Measurements from ENCODE around the gene IL21R.
"Not testable (repeated sequence)": the region's sequence is repeated elsewhere in the genome, so short reads cannot be mapped to it uniquely, and the experiment has no call there.

Gene IL21R

GRCh38 chr16:27406511-27407128 lies 4.6 kb downstream of the IL21R start:
- H3K4me3 ChIP-seq (replicated peaks in 1 of 2; ENCODE audit: low read depth in 2 of 2, low read length in 2 of 2): no peak overlapping the region
- no peak for TF ChIP-seq CTCF (IDR thresholded peaks at IDR 0.05; ENCODE audit: low read depth, low read length)
- no peak for DNase-seq (ENCODE audit: low read depth in 2 of 2)

GRCh38 chr16:27407133-27407532 lies 5.2 kb downstream of the IL21R start:
- TF ChIP-seq CTCF (IDR thresholded peaks at IDR 0.05; ENCODE audit: low read depth, low read length): no peak
- DNase-seq (ENCODE audit: low read depth in 2 of 2): no peak
- H3K4me3 ChIP-seq (replicated peaks in 1 of 2; ENCODE audit: low read depth in 2 of 2, low read length in 2 of 2): no peak overlapping the region

DNA sequence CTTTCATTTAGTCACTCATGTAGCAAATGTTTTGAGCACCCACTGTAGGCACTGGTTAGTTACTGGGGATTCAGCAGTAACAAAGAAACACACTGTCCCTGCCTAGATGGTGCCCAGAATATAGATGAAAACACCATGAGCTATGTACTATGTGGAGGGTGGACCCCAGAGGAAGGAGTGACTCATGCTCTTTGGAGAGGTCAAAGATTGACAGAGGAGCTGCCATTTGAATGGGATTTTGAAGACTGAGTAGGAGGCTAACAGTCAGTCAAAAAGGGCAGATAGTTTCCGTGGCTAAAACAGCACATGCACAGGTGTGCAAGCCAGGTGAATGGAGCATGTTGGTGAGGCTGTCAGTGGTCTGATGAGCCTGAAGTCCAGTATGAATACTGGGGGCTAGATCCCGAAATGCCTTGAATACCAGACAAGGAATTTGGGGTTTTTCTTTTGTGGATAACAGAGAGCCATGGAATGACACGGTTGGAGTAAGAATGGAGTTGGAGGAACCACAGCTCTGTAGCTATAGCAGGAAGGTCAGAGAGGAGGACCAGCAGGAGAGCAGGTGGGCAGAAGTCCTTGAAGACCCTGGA lies 6.1 kb downstream of the IL21R start:
- peak; percentile 48 to 72 for DNase-seq (ENCODE audit: low read depth in 2 of 2)
- TF ChIP-seq CTCF (IDR thresholded peaks at IDR 0.05; ENCODE audit: low read depth, low read length): no peak
- no peak overlapping the region for H3K4me3 ChIP-seq (replicated peaks in 1 of 2; ENCODE audit: low read depth in 2 of 2, low read length in 2 of 2)

DNA sequence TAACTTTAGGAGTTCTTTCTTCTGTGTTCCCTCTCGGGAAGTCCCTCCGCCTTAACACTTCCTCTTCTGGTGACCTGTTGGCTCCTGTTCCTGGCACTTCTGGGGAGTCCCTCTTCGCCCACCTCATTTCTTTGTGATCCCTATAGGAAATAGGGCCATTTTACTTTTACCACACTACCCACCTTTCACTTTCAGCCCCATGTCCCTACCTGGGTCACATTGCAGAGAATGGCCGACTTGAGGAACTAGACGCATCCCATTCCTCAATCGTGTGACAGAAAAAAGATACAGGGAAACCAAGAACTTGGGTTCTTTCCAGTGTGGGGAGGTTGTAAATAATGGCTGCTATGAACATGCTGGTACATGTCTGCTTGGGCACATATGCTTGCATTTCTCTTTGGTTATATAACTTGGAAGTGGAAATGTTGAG lies 6.6 kb downstream of the IL21R start:
- H3K4me3 ChIP-seq (replicated peaks in 1 of 2; ENCODE audit: low read depth in 2 of 2, low read length in 2 of 2): no peak overlapping the region
- no peak for TF ChIP-seq CTCF (IDR thresholded peaks at IDR 0.05; ENCODE audit: low read depth, low read length)
- no peak for DNase-seq (ENCODE audit: low read depth in 2 of 2)

- H3K4me3 ChIP-seq (replicated peaks in 1 of 2; ENCODE audit: low read depth in 2 of 2, low read length in 2 of 2); DNase-seq (ENCODE audit: low read depth in 2 of 2): not testable (repeated sequence)
Measured at GRCh38 chr16:27409958-27410357, 8.0 kb downstream of the IL21R start.

DNA sequence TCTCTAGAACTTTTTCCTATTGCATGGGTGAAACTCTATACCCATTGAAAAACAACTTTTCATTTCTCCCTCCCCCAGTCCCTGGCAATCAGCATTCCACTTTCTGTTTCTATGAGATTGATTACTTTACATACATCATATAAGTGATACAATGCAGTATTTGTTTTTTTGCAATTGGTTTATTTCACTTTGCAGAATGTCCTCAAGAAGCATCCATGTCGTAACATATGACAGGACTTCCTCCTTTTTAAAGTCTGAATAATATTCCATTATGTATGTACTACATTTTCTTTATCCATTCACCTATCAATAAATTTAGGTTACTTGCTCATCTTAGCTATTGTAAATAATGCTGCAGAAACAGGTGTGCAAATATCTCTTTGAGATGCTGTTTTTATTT lies 8.8 kb downstream of the IL21R start:
- no peak for TF ChIP-seq CTCF (IDR thresholded peaks at IDR 0.05; ENCODE audit: low read depth, low read length)
- DNase-seq (ENCODE audit: low read depth in 2 of 2): no peak
- no peak overlapping the region for H3K4me3 ChIP-seq (replicated peaks in 1 of 2; ENCODE audit: low read depth in 2 of 2, low read length in 2 of 2)

DNA sequence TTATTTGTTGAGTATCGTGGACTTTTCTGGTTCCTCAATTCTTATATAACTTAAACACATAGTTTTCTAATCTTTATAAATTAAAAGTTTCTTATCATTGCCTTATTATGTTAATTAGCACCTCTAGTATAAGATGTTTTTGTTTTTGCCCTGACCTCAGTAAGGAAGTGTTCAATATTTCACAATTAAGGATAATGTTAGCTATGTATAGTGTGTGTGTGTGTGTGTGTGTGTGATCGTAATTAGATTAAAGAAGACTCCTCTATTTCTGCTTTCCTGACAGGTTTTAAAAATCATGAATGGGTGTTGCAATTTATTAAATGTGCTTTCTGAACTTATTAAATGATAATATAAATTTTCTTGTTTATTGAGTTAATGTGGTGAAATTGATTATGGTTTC lies 12.0 kb downstream of the IL21R start:
- DNase-seq (ENCODE audit: low read depth in 2 of 2): no peak
- TF ChIP-seq CTCF (IDR thresholded peaks at IDR 0.05; ENCODE audit: low read depth, low read length): no peak

More for the DNA sequence above, 12.0 kb downstream of the IL21R start:
- no peak overlapping the region for H3K4me3 ChIP-seq (replicated peaks in 1 of 2; ENCODE audit: low read depth in 2 of 2, low read length in 2 of 2)

All from cardiac fibroblast (primary cell).